Keratinocyte (primary cell): ENCODE measurements around the gene VRK1.

ENCODE experiments used
- CTCF ChIP-seq, 3 experiments: IDR thresholded peaks in 1 of 3; conservative IDR thresholded peaks in 1 of 3; optimal IDR thresholded peaks in 1 of 3; 2 replicates in 2 of 3; 3 replicates in 1 of 3; pipeline versions ENCODE3 to v1.5.1; 2011; ENCODE audit warnings: low read length in 3 of 3, mild to moderate bottlenecking in 3 of 3, moderate library complexity in 2 of 3, control low read depth in 1 of 3, inconsistent platforms in 1 of 3; ENCODE audit not compliant: insufficient read depth in 2 of 3; ENCODE audit errors: extremely low read depth in 1 of 3
- EZH2 ChIP-seq: IDR thresholded peaks from one replicate; pipeline ENCODE4 v1.6.1; 2012; ENCODE audit warnings: inconsistent platforms, mild to moderate bottlenecking, low read length, moderate library complexity

- no peak for TF ChIP-seq EZH2
- TF ChIP-seq CTCF (optimal IDR thresholded peaks at IDR 0.05 in 1 of 3, IDR thresholded peaks at IDR 0.05 in 1 of 3, conservative IDR thresholded peaks at IDR 0.05 in 1 of 3; ENCODE audit: extremely low read depth in 1 of 3, insufficient read depth in 2 of 3, low read length in 3 of 3), result no peak
Measured at GRCh38 chr14:96808619-96809406, 11.6 kb downstream of the VRK1 start.
